HCT116 (cell line): ENCODE measurements around the gene TARS1. TPM values are rescaled to one million over a fixed set of nuclear protein-coding genes. Genes with fewer than 3 reads are reported as not detected.

Source experiments
- ATAC-seq: fragments of 200-7000 bp; cut with Tn5 transposase; 2 replicates; pipeline ENCODE4 v1.9.1; 2020; ENCODE audit warnings: mild to moderate bottlenecking, moderate library complexity
- BruUV-seq: library from RNA; stranded (reverse); fragments of 400-500 nt; replicated peaks from 2 replicates; lab custom pipeline; 2021; lab: Mats Ljungman, UMichigan
- CTCF ChIA-PET: fragments of 300-600 bp; sonication (Branson Sonifier 250); formaldehyde crosslinking; loops from one replicate; lab custom pipeline; 2021; ENCODE audit warnings: antibody characterized with exemption; lab: Charles Lee
- POLR2A ChIA-PET: fragments of 300-600, 350-600 bp; sonication (Branson Sonifier 250); formaldehyde crosslinking; loops from one replicate; lab custom pipeline; 2021; ENCODE audit warnings: antibody characterized with exemption; lab: Charles Lee
- RAD21 ChIA-PET, 2 experiments: fragments of 300-600 bp; sonication (Branson Sonifier 250); formaldehyde crosslinking; loops; one replicate each; lab custom pipeline; 2023; ENCODE audit warnings: low total read pairs in 2 of 2; ENCODE audit not compliant: uncharacterized antibody in 2 of 2, unreplicated experiment in 2 of 2, low non-redundant PET in 1 of 2; lab: Charles Lee
- DNase-seq: peaks from one replicate; pipeline ENCODE4 v3.0.0-alpha.2; 2010; ENCODE audit warnings: low read depth, low spot score
- H2AFZ ChIP-seq: fragments of 200-600 bp; shearing (Covaris generic), sonication (generic); 2 replicates; pipeline ENCODE4 v1.6.1; 2017; ENCODE audit warnings: low read depth, mixed run types, mixed read lengths, antibody characterized with exemption, low read length; ENCODE audit not compliant: poor library complexity, severe bottlenecking
- H3K27ac ChIP-seq: 2 replicates; pipeline ENCODE4 v1.5.1; 2012; ENCODE audit warnings: low read depth, low read length
- H3K27me3 ChIP-seq: fragments of 200-600 bp; sonication (generic); 2 replicates; pipeline ENCODE4 v1.6.1; 2016; ENCODE audit warnings: mixed run types, low read length, mixed read lengths; ENCODE audit not compliant: insufficient read depth
- H3K36me3 ChIP-seq, 2 experiments: fragments of 200-500 bp in 1 of 2; fragments of 200-600 bp in 1 of 2; sonication (Bioruptor generic) in 1 of 2; sonication (generic) in 1 of 2; 2 replicates each; pipeline versions ENCODE4 v1.5.1 to v1.6.1; 2014 to 2016; ENCODE audit warnings: low read length in 2 of 2, inconsistent platforms in 1 of 2, mixed read lengths in 1 of 2, mixed run types in 1 of 2; ENCODE audit not compliant: insufficient read depth in 2 of 2, control insufficient read depth in 1 of 2
- H3K4me1 ChIP-seq, 2 experiments: fragments of 200-600 bp in 1 of 2; sonication (generic) in 1 of 2; 2 replicates each; pipeline versions ENCODE4 v1.5.1 to v1.6.1; 2012 to 2017; ENCODE audit warnings: low read length in 2 of 2, inconsistent platforms in 1 of 2, mild to moderate bottlenecking in 1 of 2, mixed read lengths in 1 of 2, mixed run types in 1 of 2, moderate library complexity in 1 of 2; ENCODE audit not compliant: insufficient read depth in 2 of 2, control insufficient read depth in 1 of 2
- H3K4me2 ChIP-seq: fragments of 200-600 bp; sonication (generic); 2 replicates; pipeline ENCODE4 v1.6.1; 2017; ENCODE audit warnings: mixed run types, low read length, mixed read lengths
- H3K4me3 ChIP-seq, 2 experiments: fragments of 200-600 bp in 1 of 2; sonication (generic) in 1 of 2; replicated peaks in 1 of 2; 2 replicates each; pipeline ENCODE4 v1.5.1; 2011 to 2016; ENCODE audit warnings: low read length in 2 of 2, control low read depth in 1 of 2, low read depth in 1 of 2, mild to moderate bottlenecking in 1 of 2, mixed read lengths in 1 of 2, mixed run types in 1 of 2
- H3K79me2 ChIP-seq: fragments of 200-600 bp; sonication (generic); 2 replicates; pipeline ENCODE4 v1.6.1; 2017; ENCODE audit warnings: mild to moderate bottlenecking, mixed run types, low read length, moderate library complexity, mixed read lengths; ENCODE audit not compliant: insufficient read depth
- H3K9ac ChIP-seq: fragments of 200-600 bp; sonication (generic); 2 replicates; pipeline ENCODE4 v1.6.1; 2016; ENCODE audit warnings: low read length, mixed read lengths
- H3K9me2 ChIP-seq: fragments of 200-600 bp; sonication (generic), shearing (Covaris generic); 2 replicates; pipeline ENCODE4 v1.6.1; 2017; ENCODE audit warnings: mixed run types, mild to moderate bottlenecking, moderate library complexity; ENCODE audit not compliant: insufficient read depth
- H3K9me3 ChIP-seq, 2 experiments: fragments of 200-500 bp in 1 of 2; fragments of 200-600 bp in 1 of 2; sonication (Bioruptor generic) in 1 of 2; sonication (generic) in 1 of 2; 2 replicates each; pipeline ENCODE4 v1.6.1; 2014 to 2017; ENCODE audit warnings: low read length in 2 of 2, mixed read lengths in 2 of 2, inconsistent platforms in 1 of 2, low read depth in 1 of 2, mild to moderate bottlenecking in 1 of 2, mixed run types in 1 of 2, moderate library complexity in 1 of 2; ENCODE audit not compliant: control insufficient read depth in 1 of 2, insufficient read depth in 1 of 2
- H4K20me1 ChIP-seq: fragments of 200-600 bp; sonication (generic), shearing (Covaris generic); 2 replicates; pipeline ENCODE4 v1.6.1; 2017; ENCODE audit warnings: mixed run types, mild to moderate bottlenecking, moderate library complexity; ENCODE audit not compliant: insufficient read depth
- ATF3 ChIP-seq: IDR thresholded peaks from 2 replicates; pipeline ENCODE4 v1.6.1; 2012
- CEBPB ChIP-seq: IDR thresholded peaks from 2 replicates; pipeline ENCODE4 v1.6.1; 2012; ENCODE audit warnings: low read depth
- CTCF ChIP-seq, 3 experiments: fragments of 200-600 bp in 1 of 3; sonication (generic) in 1 of 3; IDR thresholded peaks in 2 of 3; conservative IDR thresholded peaks in 1 of 3; 2 replicates each; pipeline ENCODE4 v1.5.1; 2012 to 2017; ENCODE audit warnings: low read depth in 2 of 3, low read length in 2 of 3, antibody characterized with exemption in 1 of 3, borderline replicate concordance in 1 of 3, control low read depth in 1 of 3, mild to moderate bottlenecking in 1 of 3, mixed read lengths in 1 of 3, mixed run types in 1 of 3, moderate library complexity in 1 of 3; ENCODE audit not compliant: insufficient read depth in 1 of 3
- EGR1 ChIP-seq: IDR thresholded peaks from 2 replicates; pipeline ENCODE4 v1.6.1; 2012; ENCODE audit warnings: low read depth
- ELF1 ChIP-seq: IDR thresholded peaks from 2 replicates; pipeline ENCODE4 v1.6.1; 2012; ENCODE audit warnings: low read depth, borderline replicate concordance
- EZH2phosphoT487 ChIP-seq: fragments of 200-600 bp; IDR thresholded peaks from 2 replicates; pipeline ENCODE4 v1.6.1; 2018; ENCODE audit warnings: antibody characterized with exemption, borderline replicate concordance
- FOSL1 ChIP-seq: IDR thresholded peaks from 2 replicates; pipeline ENCODE4 v1.6.1; 2012; ENCODE audit warnings: low read depth
- JUND ChIP-seq: IDR thresholded peaks from 2 replicates; pipeline ENCODE4 v1.6.1; 2012
- POLR2AphosphoS5 ChIP-seq: IDR thresholded peaks from 2 replicates; pipeline ENCODE4 v1.6.1; 2011; ENCODE audit warnings: mild to moderate bottlenecking, low read depth, low read length, moderate library complexity
- RAD21 ChIP-seq: IDR thresholded peaks from 2 replicates; pipeline ENCODE4 v1.6.1; 2012; ENCODE audit warnings: low read depth, mild to moderate bottlenecking
- REST ChIP-seq: IDR thresholded peaks from 2 replicates; pipeline ENCODE4 v1.6.1; 2012; ENCODE audit warnings: low read depth
- SIN3A ChIP-seq: IDR thresholded peaks from 2 replicates; pipeline ENCODE4 v1.6.1; 2012; ENCODE audit warnings: low read depth
- SP1 ChIP-seq: IDR thresholded peaks from 2 replicates; pipeline ENCODE4 v1.6.1; 2012; ENCODE audit warnings: low read depth
- SRF ChIP-seq: IDR thresholded peaks from 2 replicates; pipeline ENCODE4 v1.6.1; 2012; ENCODE audit warnings: low read depth
- TCF7L2 ChIP-seq: IDR thresholded peaks from 2 replicates; pipeline ENCODE4 v1.7.0; 2011; ENCODE audit warnings: borderline replicate concordance, inconsistent platforms; ENCODE audit not compliant: insufficient read depth, insufficient read length; ENCODE audit errors: extremely low read depth
- YY1 ChIP-seq: IDR thresholded peaks from 2 replicates; pipeline ENCODE4 v1.6.1; 2011; ENCODE audit warnings: low read length, low read depth, moderate library complexity, mild to moderate bottlenecking; ENCODE audit not compliant: insufficient replicate concordance; ENCODE audit errors: extremely low read depth
- ZBTB33 ChIP-seq: IDR thresholded peaks from 2 replicates; pipeline ENCODE4 v1.6.1; 2011; ENCODE audit warnings: mild to moderate bottlenecking, low read length, moderate library complexity; ENCODE audit not compliant: insufficient replicate concordance; ENCODE audit errors: extremely low read depth
- ZFX ChIP-seq: fragments of 450-650 bp; IDR thresholded peaks from 2 replicates; pipeline ENCODE4 v1.6.1; 2017
- ZNF274 ChIP-seq: fragments of 200-500 bp; sonication (Bioruptor generic); IDR thresholded peaks from 2 replicates; pipeline ENCODE4 v1.6.1; 2014; ENCODE audit warnings: mild to moderate bottlenecking, low read depth, low read length, inconsistent platforms
- intact Hi-C: fragments of 100-400 bp; cut with micrococcal nuclease; formaldehyde crosslinking; loops from 2 replicates; pipeline ENCODE4 v1.10.0; 2022
- total RNA-seq: library from RNA; stranded (reverse); gene quantifications from one replicate; pipeline ENCODE4 v1.2.1, GENCODE V29; 2021; ENCODE audit not compliant: unreplicated experiment

Gene TARS1
- total RNA-seq, 1 experiment from 2014 or later: 291 TPM

- TF ChIP-seq ZNF274 (no peak), CEBPB (no peak), CTCF (IDR thresholded peaks at IDR 0.05 in 2 of 3, conservative IDR thresholded peaks at IDR 0.05 in 1 of 3; ENCODE audit: borderline replicate concordance in 1 of 3, insufficient read depth in 1 of 3, low read depth in 2 of 3, low read length in 2 of 3) (no peak), ZFX (no peak), SRF (no peak)
These were observed 51.2 kb downstream of the TARS1 start (continued) for GRCh38 chr5:33491941-33492340.

- no peak for ATAC-seq
- intact Hi-C loops: no loop called here
- Histone ChIP-seq H3K27me3 (no peaks in the 10 kb centered on the region), H4K20me1 (no peaks in the 10 kb centered on the region), H2AFZ (no peak overlapping the region), H3K79me2 (no peaks in the 10 kb centered on the region), H3K9ac (no peak overlapping the region), H3K4me3 (no peak overlapping the region), H3K4me1 (no peaks in the 10 kb centered on the region), H3K36me3 (no peaks in the 10 kb centered on the region), H3K9me3 (no peaks in the 10 kb centered on the region), H3K9me2 (no peaks in the 10 kb centered on the region), H3K4me2 (no peak overlapping the region), H3K27ac (no peak overlapping the region)
- no peak for TF ChIP-seq EGR1
- no peak for TF ChIP-seq ELF1
- no peak for TF ChIP-seq EZH2phosphoT487
- TF ChIP-seq YY1: no peak
- no peak for TF ChIP-seq JUND
- TF ChIP-seq SP1: no peak
- TF ChIP-seq RAD21: no peak
- no peak for TF ChIP-seq TCF7L2
- no peak for TF ChIP-seq SIN3A
- no peak for TF ChIP-seq ZBTB33
- TF ChIP-seq FOSL1: no peak
- TF ChIP-seq REST: no peak
- TF ChIP-seq ZNF274: no peak
- TF ChIP-seq POLR2AphosphoS5: no peak
- no peak for TF ChIP-seq ATF3
- ChIA-PET RAD21 (no interaction called here), CTCF (no interaction called here), POLR2A (no interaction called here)
- DNase-seq: no peak
- BruUV-seq: no TSS peak
These were observed 53.7 kb downstream of the TARS1 start for GRCh38 chr5:33494466-33494865.
